Measurements from ENCODE around the gene KHDC4. TPM values are rescaled to one million over a fixed set of nuclear protein-coding genes. Genes with fewer than 3 reads are reported as not detected.

The KHDC4 gene
- total and polyA plus RNA-seq, 2 of the 4 experiments (the other 2 are of a cell fraction): 28.0 to 29.9 TPM

- TF ChIP-seq USF2 (IDR thresholded peaks at IDR 0.05; ENCODE audit: low read depth, low read length) (no peak), MXI1 (IDR thresholded peaks at IDR 0.05; ENCODE audit: borderline replicate concordance, low read depth, low read length) (no peak), NFE2L2 (IDR thresholded peaks at IDR 0.05; ENCODE audit: low read depth, low read length) (no peak), CHD1 (IDR thresholded peaks at IDR 0.05; ENCODE audit: low read depth, low read length) (no peak), SMC3 (IDR thresholded peaks at IDR 0.05; ENCODE audit: low read depth, low read length) (no peak)
Observed at GRCh38 chr1:155969377-155969791, 35.2 kb upstream of the KHDC4 start (continued).

DNA sequence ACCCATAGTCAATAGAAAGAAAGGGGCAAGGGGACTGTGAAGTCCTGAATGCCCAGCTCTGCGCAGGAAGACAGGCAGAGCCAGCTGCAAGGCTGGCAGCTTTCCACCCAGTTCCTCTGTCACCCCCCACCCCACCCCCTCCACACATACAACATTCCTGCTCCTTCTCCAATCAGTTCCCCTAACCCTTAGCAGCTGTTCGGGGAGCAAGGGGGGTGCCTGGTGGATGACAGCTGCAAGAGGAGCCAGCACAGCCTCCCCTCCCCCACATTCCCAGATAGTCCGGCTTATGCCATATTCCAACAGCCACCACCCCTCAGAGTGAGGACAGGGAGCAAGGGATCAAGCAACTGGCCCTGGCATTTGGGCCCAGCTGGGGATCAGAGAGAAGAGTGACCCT, 34.5 kb upstream of the KHDC4 start:
- Histone ChIP-seq H3K23ac (ENCODE audit: low read depth, low read length) (peak overlapping the region; percentile 95), H3K4me3 (ENCODE audit: insufficient read depth, low read depth, low read length) (no peak overlapping the region), H2BK5ac (ENCODE audit: low read depth, low read length, poor library complexity, severe bottlenecking) (peak overlapping the region; percentile 83), H2AFZ (replicated peaks; ENCODE audit: low read length, poor library complexity) (peak overlapping the region; percentile 40), H3K4me1 (ENCODE audit: control insufficient read depth, insufficient read depth, low read length) (peaks cover 44% of the 10 kb centered on the region), H3K14ac (replicated peaks; ENCODE audit: low read depth, low read length) (peak overlapping the region; percentile 88), H2BK15ac (ENCODE audit: low read depth, low read length) (peak overlapping the region; percentile 19; the same call in 1 of the 3 replicates), H4K8ac (ENCODE audit: low read depth in 2 of 2, low read length in 2 of 2) (peak overlapping the region in 1 of 2 experiments; percentile 69), H3K27ac (ENCODE audit: insufficient read depth, low read length) (peak overlapping the region; percentile 70), H4K20me1 (ENCODE audit: insufficient read depth, low read length) (peaks cover 93% of the 10 kb centered on the region), H3K18ac (ENCODE audit: low read depth, low read length) (peak overlapping the region; percentile 46), H3K79me1 (ENCODE audit: low read depth in 1 of 2, low read length in 2 of 2) (peaks cover 37 to 82% of the 10 kb centered on the region in 2 experiments), H4K5ac (ENCODE audit: low read depth, low read length) (peak overlapping the region; percentile 33; the same call in 1 of the 2 replicates), H2BK20ac (ENCODE audit: low read depth, low read length) (peak overlapping the region; percentile 36; the same call in 1 of the 2 replicates), H3K27me3 (ENCODE audit: control insufficient read depth, insufficient read depth, low read length) (no peaks in the 10 kb centered on the region), H3K4me2 (ENCODE audit: low read depth, low read length) (peak overlapping the region; percentile 7; the same call in 1 of the 2 replicates), H3K4ac (ENCODE audit: low read depth, low read length) (peak overlapping the region; percentile 73), H3K9me3 (ENCODE audit: control insufficient read depth, insufficient read depth, low read length) (no peaks in the 10 kb centered on the region), H3K56ac (ENCODE audit: extremely low read depth, insufficient read depth, low read length) (no peak overlapping the region), H3K9ac (ENCODE audit: low read depth, low read length) (peak overlapping the region; percentile 30), H2AK5ac (ENCODE audit: low read depth, low read length) (peak overlapping the region; percentile 77), H2BK120ac (ENCODE audit: low read depth, low read length) (peak overlapping the region; percentile 47), H3K9me1 (ENCODE audit: insufficient read depth, low read length) (peaks cover 46% of the 10 kb centered on the region), H2AK9ac (replicated peaks; ENCODE audit: low read depth, low read length, poor library complexity) (no peak overlapping the region), H3K36me3 (ENCODE audit: control insufficient read depth, insufficient read depth, low read length) (peaks cover 63% of the 10 kb centered on the region), H4K91ac (ENCODE audit: insufficient read depth, low read depth, low read length) (peak overlapping the region; percentile 54; the same call in 1 of the 2 replicates)
- DNase-seq: peak; percentile 72
- TF ChIP-seq RAD21 (IDR thresholded peaks at IDR 0.05; ENCODE audit: low read length) (no peak), MAZ (IDR thresholded peaks at IDR 0.05; ENCODE audit: borderline replicate concordance, low read depth, low read length) (peak; percentile 63; the same call in 1 of the 2 replicates), RFX5 (IDR thresholded peaks at IDR 0.05; ENCODE audit: low read depth, low read length) (no peak)
- ATAC-seq (ENCODE audit: low read depth): peak; percentile 51
- no TSS peak for BruUV-seq (replicated peaks)
- intact Hi-C loops (cut with micrococcal nuclease) (no loop called here), in situ Hi-C loops (cut with MboI; ENCODE audit: low sequenced_read_pairs) (no loop called here), dilution Hi-C loops (cut with HindIII; ENCODE audit: low sequenced_read_pairs, unreplicated experiment) (no loop called here)
- CTCF ChIA-PET: interaction anchor here (0.6 to 1.4 kb wide), 3 partner anchors 8 to 16 kb away, joined by 4 to 6 read pairs (median 4); no protein-coding TSS in a partner anchor
- POLR2A ChIA-PET (ENCODE audit: unreplicated experiment): interaction anchor here (0.6 kb wide), 2 partner anchors 10 to 21 kb away, joined by 3 read pairs; partner anchors contain the start of gene ARHGEF2
- WGBS, 2 experiments (ENCODE audit: extremely low coverage in 2 of 2, insufficient read length in 1 of 2): no CpG with 5 or more reads among the region's 3 CpGs

Measured in IMR-90 (cell line).